ENCODE measurements around the gene ANO7.

Gene ANO7

GRCh38 chr2:241255542-241256167 is 67.2 kb downstream of the ANO7 start:
- Histone ChIP-seq H3K9me2 (ENCODE audit: low read depth, low read length) (no peaks in the 10 kb centered on the region), H3K27ac (ENCODE audit: low read depth, low read length, poor library complexity, severe bottlenecking) (no peak overlapping the region), H3K36me3 (ENCODE audit: insufficient read depth, low read length) (peaks cover 77% of the 10 kb centered on the region), H3K4me3 (ENCODE audit: low read depth, low read length, poor library complexity, severe bottlenecking) (no peak overlapping the region), H3K9ac (ENCODE audit: low read length) (no peak overlapping the region), H3K9me3 (ENCODE audit: low read length) (no peaks in the 10 kb centered on the region), H3K79me2 (ENCODE audit: insufficient read depth, low read length) (no peaks in the 10 kb centered on the region), H3K27me3 (ENCODE audit: insufficient read depth, low read length) (no peaks in the 10 kb centered on the region), H3F3A (ENCODE audit: insufficient read depth, low read length) (no peaks in the 10 kb centered on the region), H2AFZ (ENCODE audit: low read length) (no peak overlapping the region), H4K20me1 (ENCODE audit: insufficient read depth, low read length) (no peaks in the 10 kb centered on the region), H3K4me2 (ENCODE audit: low read length) (no peak overlapping the region), H3K4me1 (ENCODE audit: insufficient read depth, low read length, severe bottlenecking) (no peaks in the 10 kb centered on the region)
- TF ChIP-seq, protein P1, sequence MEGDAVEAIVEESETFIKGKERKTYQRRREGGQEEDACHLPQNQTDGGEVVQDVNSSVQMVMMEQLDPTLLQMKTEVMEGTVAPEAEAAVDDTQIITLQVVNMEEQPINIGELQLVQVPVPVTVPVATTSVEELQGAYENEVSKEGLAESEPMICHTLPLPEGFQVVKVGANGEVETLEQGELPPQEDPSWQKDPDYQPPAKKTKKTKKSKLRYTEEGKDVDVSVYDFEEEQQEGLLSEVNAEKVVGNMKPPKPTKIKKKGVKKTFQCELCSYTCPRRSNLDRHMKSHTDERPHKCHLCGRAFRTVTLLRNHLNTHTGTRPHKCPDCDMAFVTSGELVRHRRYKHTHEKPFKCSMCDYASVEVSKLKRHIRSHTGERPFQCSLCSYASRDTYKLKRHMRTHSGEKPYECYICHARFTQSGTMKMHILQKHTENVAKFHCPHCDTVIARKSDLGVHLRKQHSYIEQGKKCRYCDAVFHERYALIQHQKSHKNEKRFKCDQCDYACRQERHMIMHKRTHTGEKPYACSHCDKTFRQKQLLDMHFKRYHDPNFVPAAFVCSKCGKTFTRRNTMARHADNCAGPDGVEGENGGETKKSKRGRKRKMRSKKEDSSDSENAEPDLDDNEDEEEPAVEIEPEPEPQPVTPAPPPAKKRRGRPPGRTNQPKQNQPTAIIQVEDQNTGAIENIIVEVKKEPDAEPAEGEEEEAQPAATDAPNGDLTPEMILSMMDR (IDR thresholded peaks at IDR 0.05; ENCODE audit: low read length), result no peak
- TF ChIP-seq EZH2 (IDR thresholded peaks at IDR 0.05; ENCODE audit: borderline replicate concordance, low read length), result no peak

DNA sequence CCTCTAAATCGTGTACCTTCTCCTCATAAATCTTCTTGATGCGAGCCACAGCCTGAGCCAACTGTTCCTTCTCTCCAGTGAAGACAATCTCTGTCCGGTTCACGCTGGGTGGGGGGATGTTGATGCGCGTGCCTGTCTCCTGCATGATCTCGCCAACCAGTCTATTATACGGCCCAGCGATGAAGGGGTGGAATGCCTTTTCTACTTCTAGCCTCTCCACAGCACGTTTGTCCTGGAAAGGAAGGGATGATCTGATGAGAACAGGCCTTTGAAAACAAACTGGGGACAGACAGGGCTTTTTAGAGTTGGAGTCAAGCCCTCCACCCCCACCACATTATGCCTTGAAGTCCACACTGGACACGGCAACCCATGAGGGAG is 67.7 kb downstream of the ANO7 start:
- Histone ChIP-seq H3K4me2 (ENCODE audit: low read length) (no peak overlapping the region), H3K4me3 (ENCODE audit: low read depth, low read length, poor library complexity, severe bottlenecking) (no peak overlapping the region), H3K27me3 (ENCODE audit: insufficient read depth, low read length) (no peaks in the 10 kb centered on the region), H3K9ac (ENCODE audit: low read length) (no peak overlapping the region), H3K27ac (ENCODE audit: low read depth, low read length, poor library complexity, severe bottlenecking) (no peak overlapping the region), H3F3A (ENCODE audit: insufficient read depth, low read length) (no peaks in the 10 kb centered on the region), H2AFZ (ENCODE audit: low read length) (no peak overlapping the region), H3K9me2 (ENCODE audit: low read depth, low read length) (no peaks in the 10 kb centered on the region), H3K4me1 (ENCODE audit: insufficient read depth, low read length, severe bottlenecking) (no peaks in the 10 kb centered on the region), H3K79me2 (ENCODE audit: insufficient read depth, low read length) (no peaks in the 10 kb centered on the region), H4K20me1 (ENCODE audit: insufficient read depth, low read length) (no peaks in the 10 kb centered on the region), H3K9me3 (ENCODE audit: low read length) (no peaks in the 10 kb centered on the region), H3K36me3 (ENCODE audit: insufficient read depth, low read length) (peaks cover 76% of the 10 kb centered on the region)
- TF ChIP-seq EZH2 (IDR thresholded peaks at IDR 0.05; ENCODE audit: borderline replicate concordance, low read length), result no peak
- TF ChIP-seq, protein P1 (IDR thresholded peaks at IDR 0.05; ENCODE audit: low read length), result no peak

GRCh38 chr2:241257419-241258032 is 69.0 kb downstream of the ANO7 start:
- no peaks in the 10 kb centered on the region for H3F3A ChIP-seq (ENCODE audit: insufficient read depth, low read length)
- H3K27me3 ChIP-seq (ENCODE audit: insufficient read depth, low read length), result no peaks in the 10 kb centered on the region
- H3K79me2 ChIP-seq (ENCODE audit: insufficient read depth, low read length), result no peaks in the 10 kb centered on the region
- H4K20me1 ChIP-seq (ENCODE audit: insufficient read depth, low read length), result no peaks in the 10 kb centered on the region
- H3K27ac ChIP-seq (ENCODE audit: low read depth, low read length, poor library complexity, severe bottlenecking), result no peak overlapping the region
- H2AFZ ChIP-seq (ENCODE audit: low read length), result no peak overlapping the region
- no peaks in the 10 kb centered on the region for H3K9me3 ChIP-seq (ENCODE audit: low read length)
- H3K4me1 ChIP-seq (ENCODE audit: insufficient read depth, low read length, severe bottlenecking), result no peaks in the 10 kb centered on the region
- no peaks in the 10 kb centered on the region for H3K9me2 ChIP-seq (ENCODE audit: low read depth, low read length)
- no peak overlapping the region for H3K4me2 ChIP-seq (ENCODE audit: low read length)
- peaks cover 78% of the 10 kb centered on the region for H3K36me3 ChIP-seq (ENCODE audit: insufficient read depth, low read length)
- H3K9ac ChIP-seq (ENCODE audit: low read length), result no peak overlapping the region
- no peak for TF ChIP-seq EZH2 (IDR thresholded peaks at IDR 0.05; ENCODE audit: borderline replicate concordance, low read length)
- TF ChIP-seq, protein P1 (IDR thresholded peaks at IDR 0.05; ENCODE audit: low read length), result no peak
- H3K4me3 ChIP-seq (ENCODE audit: low read depth, low read length, poor library complexity, severe bottlenecking), result no peak overlapping the region
